Neural progenitor cell (in vitro differentiated cells): ENCODE data around the gene NTN3. TPM values are rescaled to one million over a fixed set of nuclear protein-coding genes. Genes with fewer than 3 reads are reported as not detected.
A peak's percentile ranks its signal among the peaks of the same experiment; 100 is the strongest.

Source experiments
- DNase-seq: peaks from one replicate; pipeline ENCODE4 v3.0.0-alpha.2; 2016; ENCODE audit warnings: low spot score
- H2AFZ ChIP-seq: fragments of 200-600 bp; sonication (generic); replicated peaks from 2 replicates; pipeline ENCODE4 v1.6.1; 2016; ENCODE audit warnings: antibody characterized with exemption
- H3F3A ChIP-seq: fragments of 200-600 bp; sonication (generic); 2 replicates; pipeline ENCODE4 v1.6.1; 2016; ENCODE audit warnings: antibody characterized with exemption, low read depth
- H3K27ac ChIP-seq: fragments of 200-600 bp; sonication (generic); 2 replicates; pipeline ENCODE4 v1.5.1; 2016; ENCODE audit warnings: mild to moderate bottlenecking
- H3K27me3 ChIP-seq: fragments of 200-600 bp; sonication (generic); 2 replicates; pipeline ENCODE4 v1.6.1; 2016; ENCODE audit warnings: mild to moderate bottlenecking, moderate library complexity
- H3K36me3 ChIP-seq: fragments of 200-600 bp; sonication (generic); 2 replicates; pipeline ENCODE4 v1.5.1; 2016
- H3K4me1 ChIP-seq: fragments of 200-600 bp; sonication (generic); 2 replicates; pipeline ENCODE4 v1.6.1; 2016; ENCODE audit warnings: mixed run types
- H3K4me2 ChIP-seq: fragments of 200-600 bp; sonication (generic); 2 replicates; pipeline ENCODE4 v1.6.1; 2016
- H3K4me3 ChIP-seq: fragments of 200-600 bp; sonication (generic); 2 replicates; pipeline ENCODE4 v1.5.1; 2016
- H3K79me2 ChIP-seq: fragments of 200-600 bp; sonication (generic); 2 replicates; pipeline ENCODE4 v1.6.1; 2016; ENCODE audit warnings: low read depth
- H3K9ac ChIP-seq: fragments of 200-600 bp; sonication (generic); 2 replicates; pipeline ENCODE4 v1.6.1; 2016
- H3K9me3 ChIP-seq: fragments of 200-600 bp; sonication (generic); 2 replicates; pipeline ENCODE4 v1.5.1; 2016; ENCODE audit warnings: low read depth
- H4K20me1 ChIP-seq: fragments of 200-600 bp; sonication (generic); 2 replicates; pipeline ENCODE4 v1.6.1; 2016; ENCODE audit warnings: low read depth
- H3K27ac Mint-ChIP-seq: 3 replicates; pipeline ENCODE4 v1.8.0; 2021; ENCODE audit warnings: mixed read lengths
- H3K27me3 Mint-ChIP-seq: 2 replicates; pipeline ENCODE4 v1.8.0; 2022; ENCODE audit warnings: low read depth, mild to moderate bottlenecking, inconsistent platforms, moderate library complexity, mixed read lengths; ENCODE audit not compliant: insufficient read depth
- H3K36me3 Mint-ChIP-seq: 3 replicates; pipeline ENCODE4 v1.8.0; 2021; ENCODE audit warnings: mixed read lengths
- H3K4me1 Mint-ChIP-seq: 3 replicates; pipeline ENCODE4 v1.8.0; 2021; ENCODE audit warnings: mixed read lengths
- H3K4me3 Mint-ChIP-seq: 3 replicates; pipeline ENCODE4 v1.8.0; 2021; ENCODE audit warnings: mild to moderate bottlenecking, moderate library complexity, mixed read lengths
- H3K9me3 Mint-ChIP-seq: 3 replicates; pipeline ENCODE4 v1.8.0; 2020; ENCODE audit warnings: mixed read lengths
- CTCF ChIP-seq: fragments of 200-600 bp; sonication (generic); IDR thresholded peaks from 2 replicates; pipeline ENCODE4 v1.5.1; 2017; ENCODE audit warnings: antibody characterized with exemption, mild to moderate bottlenecking
- EZH2 ChIP-seq: fragments of 200-600 bp; sonication (generic); IDR thresholded peaks from 2 replicates; pipeline ENCODE4 v1.6.1; 2017; ENCODE audit warnings: antibody characterized with exemption, mild to moderate bottlenecking, moderate library complexity
- EZH2phosphoT487 ChIP-seq: fragments of 200-600 bp; sonication (generic); IDR thresholded peaks from 2 replicates; pipeline ENCODE4 v1.6.1; 2017; ENCODE audit warnings: antibody characterized with exemption
- total RNA-seq: library from RNA; depleted of rRNA; stranded (reverse); fragments of >200 nt; gene quantifications from 2 replicates; pipeline ENCODE4 v1.2.3, GENCODE V29; 2015; ENCODE audit warnings: low replicate concordance

Gene NTN3
- total RNA-seq, 1 donor from 2014 or later, result 3.6 TPM

- H3K36me3 Mint-ChIP-seq, result no peaks in the 10 kb centered on the region
These were observed 46.0 kb upstream of the NTN3 start for GRCh38 chr16:2425008-2425518.

GRCh38 chr16:2425825-2426430 lies 45.2 kb upstream of the NTN3 start:
- H3F3A ChIP-seq, result peaks cover 10% of the 10 kb centered on the region
- peaks cover 15% of the 10 kb centered on the region for H3K27me3 Mint-ChIP-seq
- peaks cover 16% of the 10 kb centered on the region for H3K79me2 ChIP-seq
- no peak for TF ChIP-seq EZH2phosphoT487
- TF ChIP-seq CTCF, result no peak
- TF ChIP-seq EZH2, result no peak
- no peaks in the 10 kb centered on the region for H3K36me3 Mint-ChIP-seq
- no peaks in the 10 kb centered on the region for H3K9me3 ChIP-seq
- no peaks in the 10 kb centered on the region for H3K36me3 ChIP-seq
- H3K4me2 ChIP-seq, result no peak overlapping the region
- no peak overlapping the region for H3K9ac ChIP-seq
- peak overlapping the region; percentile 46 for H3K27ac Mint-ChIP-seq
- H3K4me3 Mint-ChIP-seq, result peak overlapping the region; percentile 63
- H3K4me1 ChIP-seq, result peaks cover 14% of the 10 kb centered on the region
- no peak overlapping the region for H2AFZ ChIP-seq
- H3K4me1 Mint-ChIP-seq, result peaks cover 32% of the 10 kb centered on the region
- H4K20me1 ChIP-seq, result peaks cover 12% of the 10 kb centered on the region
- H3K9me3 Mint-ChIP-seq, result no peaks in the 10 kb centered on the region
- no peak for DNase-seq
- H3K27ac ChIP-seq, result no peak overlapping the region
- H3K27me3 ChIP-seq, result peaks cover 7% of the 10 kb centered on the region
- no peak overlapping the region for H3K4me3 ChIP-seq

More at GRCh38 chr16:2425008-2425518, 46.0 kb upstream of the NTN3 start:
- no peak overlapping the region for H3K27ac ChIP-seq
- H3K4me3 ChIP-seq, result no peak overlapping the region
- H3K4me3 Mint-ChIP-seq, result no peak overlapping the region
- H3K4me1 Mint-ChIP-seq, result peaks cover 24% of the 10 kb centered on the region
- H3K4me2 ChIP-seq, result no peak overlapping the region
- H3K36me3 ChIP-seq, result no peaks in the 10 kb centered on the region
- peaks cover 15% of the 10 kb centered on the region for H3K27me3 Mint-ChIP-seq
- H3F3A ChIP-seq, result peaks cover 10% of the 10 kb centered on the region
- H3K27me3 ChIP-seq, result peaks cover 7% of the 10 kb centered on the region
- no peak overlapping the region for H3K9ac ChIP-seq
- no peak for TF ChIP-seq CTCF
- no peak for TF ChIP-seq EZH2phosphoT487
- TF ChIP-seq EZH2, result no peak
- no peaks in the 10 kb centered on the region for H3K9me3 ChIP-seq
- peaks cover 3% of the 10 kb centered on the region for H4K20me1 ChIP-seq
- H3K27ac Mint-ChIP-seq, result no peak overlapping the region
- H2AFZ ChIP-seq, result no peak overlapping the region
- H3K4me1 ChIP-seq, result peaks cover 7% of the 10 kb centered on the region
- DNase-seq, result no peak
- no peaks in the 10 kb centered on the region for H3K9me3 Mint-ChIP-seq
- H3K79me2 ChIP-seq, result peaks cover 7% of the 10 kb centered on the region

GRCh38 chr16:2426941-2427361 lies 44.1 kb upstream of the NTN3 start:
- no peaks in the 10 kb centered on the region for H3K9me3 ChIP-seq
- H2AFZ ChIP-seq, result no peak overlapping the region
- DNase-seq, result no peak
- Mint-ChIP-seq H3K36me3 (no peaks in the 10 kb centered on the region), H3K9me3 (no peaks in the 10 kb centered on the region), H3K27ac (no peak overlapping the region), H3K27me3 (peaks cover 15% of the 10 kb centered on the region), H3K4me1 (peaks cover 35% of the 10 kb centered on the region), H3K4me3 (peak overlapping the region; percentile 90)
- H3K4me2 ChIP-seq, result no peak overlapping the region
- no peak for TF ChIP-seq CTCF
- H3K4me1 ChIP-seq, result peaks cover 15% of the 10 kb centered on the region
- H3K27me3 ChIP-seq, result peaks cover 7% of the 10 kb centered on the region
- H3K27ac ChIP-seq, result no peak overlapping the region
- H4K20me1 ChIP-seq, result peaks cover 22% of the 10 kb centered on the region
- H3K4me3 ChIP-seq, result no peak overlapping the region
- peaks cover 26% of the 10 kb centered on the region for H3K79me2 ChIP-seq
- H3K9ac ChIP-seq, result no peak overlapping the region
- peaks cover 10% of the 10 kb centered on the region for H3F3A ChIP-seq
- no peaks in the 10 kb centered on the region for H3K36me3 ChIP-seq
